Measurements from ENCODE around the gene LCN15. TPM values are rescaled to one million over a fixed set of nuclear protein-coding genes. Genes with fewer than 3 reads are reported as not detected.
A peak's percentile ranks its signal among the peaks of the same experiment; 100 is the strongest.

The LCN15 gene
- total RNA-seq, 4 donors from 2014 or later = 6.4 to 11.9 TPM; not detected in 2

GRCh38 chr9:136718345-136719194 lies 45.7 kb downstream of the LCN15 start:
- Histone ChIP-seq H3K27ac (peak overlapping the region in 1 of 4 donors; percentile 37), H3K4me3 (no peak overlapping the region), H3K9me3 (no peaks in the 10 kb centered on the region), H3K36me3 (peaks cover 0 to 6% (median 2%) of the 10 kb centered on the region in 4 donors), H3K27me3 (peaks cover 46% of the 10 kb centered on the region), H3K4me1 (peaks cover 5 to 22% (median 18%) of the 10 kb centered on the region in 4 donors)
- no peak for DNase-seq
- intact Hi-C loops (cut with DNase I; ENCODE audit: low total_unique reads) = no loop called here
- no peak for TF ChIP-seq POLR2AphosphoS5 (IDR thresholded peaks at IDR 0.05)
- TF ChIP-seq EP300 (IDR thresholded peaks at IDR 0.05; ENCODE audit: low read depth) = no peak
- TF ChIP-seq POLR2A (IDR thresholded peaks at IDR 0.05) = no peak
- TF ChIP-seq CTCF (IDR thresholded peaks at IDR 0.05) = no peak
- in situ Hi-C loops (cut with MboI; ENCODE audit: low pct_ligation_motif_present in 1 of 4, low pct_unique_long_range_greater_than_20kb in 1 of 4, low sequenced_read_pairs in 3 of 4) = no loop called here
- 45% methylated on average over 17 of the region's 20 CpGs; no CpG with 5 or more reads in 1 of the 2 donors for WGBS, 2 donors (ENCODE audit: low coverage in 1 of 2)

GRCh38 chr9:136717399-136717798 lies 46.9 kb downstream of the LCN15 start:
- Histone ChIP-seq H3K9me3 (no peaks in the 10 kb centered on the region), H3K36me3 (no peaks in the 10 kb centered on the region), H3K4me1 (peaks cover 7 to 30% (median 23%) of the 10 kb centered on the region in 4 donors), H3K4me3 (no peak overlapping the region), H3K27ac (no peak overlapping the region), H3K27me3 (peaks cover 58% of the 10 kb centered on the region)
- DNase-seq = no peak
- intact Hi-C loops (cut with DNase I; ENCODE audit: low total_unique reads) (no loop called here), in situ Hi-C loops (cut with MboI; ENCODE audit: low pct_ligation_motif_present in 1 of 4, low pct_unique_long_range_greater_than_20kb in 1 of 4, low sequenced_read_pairs in 3 of 4) (no loop called here)
- TF ChIP-seq EP300 (IDR thresholded peaks at IDR 0.05; ENCODE audit: low read depth) (no peak), POLR2A (IDR thresholded peaks at IDR 0.05) (no peak), POLR2AphosphoS5 (IDR thresholded peaks at IDR 0.05) (no peak), CTCF (IDR thresholded peaks at IDR 0.05) (no peak)
- 62 to 87% methylated on average over 3 to 15 of the region's 16 CpGs for WGBS, 2 donors (ENCODE audit: low coverage in 1 of 2)

GRCh38 chr9:136714893-136715274 lies 49.4 kb downstream of the LCN15 start:
- Histone ChIP-seq H3K36me3 (no peaks in the 10 kb centered on the region), H3K4me3 (no peak overlapping the region), H3K9me3 (no peaks in the 10 kb centered on the region), H3K27ac (peak overlapping the region in 1 of 4 donors; percentile 16), H3K27me3 (peaks cover 81% of the 10 kb centered on the region), H3K4me1 (peaks cover 14 to 24% (median 17%) of the 10 kb centered on the region in 4 donors)
- no peak for DNase-seq
- in situ Hi-C loops (cut with MboI; ENCODE audit: low pct_ligation_motif_present in 1 of 4, low pct_unique_long_range_greater_than_20kb in 1 of 4, low sequenced_read_pairs in 3 of 4) = no loop called here
- intact Hi-C loops (cut with DNase I; ENCODE audit: low total_unique reads) = no loop called here
- WGBS, 2 donors (ENCODE audit: low coverage in 1 of 2) = 24% methylated on average over 5 of the region's 8 CpGs; no CpG with 5 or more reads in 1 of the 2 donors
- TF ChIP-seq POLR2A (IDR thresholded peaks at IDR 0.05) (no peak), EP300 (IDR thresholded peaks at IDR 0.05; ENCODE audit: low read depth) (no peak), POLR2AphosphoS5 (IDR thresholded peaks at IDR 0.05) (no peak), CTCF (IDR thresholded peaks at IDR 0.05) (no peak)

- in situ Hi-C loops (cut with MboI; ENCODE audit: low pct_ligation_motif_present in 1 of 4, low pct_unique_long_range_greater_than_20kb in 1 of 4, low sequenced_read_pairs in 3 of 4) = no loop called here
- Histone ChIP-seq H3K4me3 (no peak overlapping the region), H3K36me3 (no peaks in the 10 kb centered on the region), H3K27me3 (peaks cover 83% of the 10 kb centered on the region), H3K27ac (peak overlapping the region in 3 of 4 donors; percentile 16 to 55 (median 52)), H3K4me1 (peaks cover 11 to 18% (median 15%) of the 10 kb centered on the region in 4 donors), H3K9me3 (no peaks in the 10 kb centered on the region)
- intact Hi-C loops (cut with DNase I; ENCODE audit: low total_unique reads) = no loop called here
- DNase-seq = no peak
- WGBS, 2 donors (ENCODE audit: low coverage in 1 of 2) = 52 to 62% methylated on average over 4 to 17 of the region's 17 CpGs
- no peak for TF ChIP-seq POLR2AphosphoS5 (IDR thresholded peaks at IDR 0.05)
- TF ChIP-seq POLR2A (IDR thresholded peaks at IDR 0.05) = no peak
- no peak for TF ChIP-seq EP300 (IDR thresholded peaks at IDR 0.05; ENCODE audit: low read depth)
- no peak for TF ChIP-seq CTCF (IDR thresholded peaks at IDR 0.05)
These were observed 50.0 kb downstream of the LCN15 start for GRCh38 chr9:136714096-136714892.

Measured in transverse colon (tissue), 4 donors.